HG02938 (cell line): ENCODE results near the gene ARHGAP25.

ENCODE experiments used
- ATAC-seq: cut with Tn5 transposase; IDR thresholded peaks from one replicate; pipeline ENCODE4 v1.9.1; 2021; ENCODE audit warnings: mild to moderate bottlenecking, moderate library complexity; ENCODE audit not compliant: unreplicated experiment

The ARHGAP25 gene

DNA sequence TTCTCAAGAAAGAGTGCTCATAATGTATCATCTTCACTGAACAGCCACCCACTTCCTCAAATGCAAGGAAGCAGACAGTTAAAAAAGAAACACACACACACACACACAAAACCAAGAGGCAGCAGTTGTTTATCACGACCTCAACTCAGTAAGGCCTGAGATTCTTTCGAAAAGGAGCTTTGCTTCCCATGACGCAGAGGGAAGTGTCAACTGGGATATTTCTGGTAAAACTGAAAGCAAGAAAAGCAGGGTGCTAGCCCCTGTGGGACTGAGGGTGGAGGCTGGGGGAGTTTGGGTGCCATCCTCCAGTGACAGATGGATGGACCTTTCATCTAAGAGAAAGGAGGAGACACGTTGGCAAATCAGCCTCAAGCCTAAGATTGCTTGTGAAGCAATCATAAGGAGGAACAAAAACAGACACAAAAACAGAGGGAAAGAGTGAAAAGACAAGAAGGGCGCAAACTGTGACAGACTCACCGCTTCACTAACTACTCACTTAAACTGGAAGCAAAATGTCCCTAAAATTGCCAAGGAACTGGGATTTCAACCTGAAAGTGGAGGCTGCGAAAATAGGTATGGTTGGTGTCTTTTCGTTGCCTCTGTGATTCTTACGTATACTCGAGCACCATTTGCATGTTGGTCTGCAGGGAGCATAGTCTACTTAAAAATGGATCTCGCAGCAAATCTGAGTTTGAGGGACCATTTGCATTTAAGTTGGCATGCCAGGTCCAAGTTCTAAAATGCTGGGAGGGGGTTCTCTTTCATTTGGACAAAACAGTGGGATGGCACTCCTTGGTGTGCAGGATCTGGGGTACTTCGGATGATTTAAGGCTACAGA lies at the start of gene ARHGAP25:
TSS of gene ARHGAP25 (plus strand) at position 124 of the 838 bp plus-strand sequence. CDS start at position 513, 389 bp downstream.
- peak; percentile 68 for ATAC-seq

DNA sequence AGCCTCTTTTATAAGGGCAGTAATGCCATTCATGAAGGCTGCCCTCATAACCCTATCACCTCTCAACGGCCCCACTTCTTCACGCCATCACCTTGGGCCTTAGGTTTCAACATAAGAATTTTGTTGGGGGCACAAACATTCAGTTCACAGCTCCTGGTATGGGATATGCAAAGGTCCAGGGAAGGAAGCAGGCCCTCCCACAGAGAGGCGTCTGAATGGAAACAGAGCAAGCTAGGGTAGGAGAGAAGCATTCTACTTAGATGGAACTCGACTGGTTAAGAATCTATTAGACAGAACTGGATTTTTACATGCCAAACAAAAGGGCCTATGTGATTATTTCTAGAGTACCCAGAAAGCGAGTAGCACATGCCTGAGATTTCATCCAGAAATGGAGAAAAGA lies 48.4 kb upstream of the ARHGAP25 start:
- ATAC-seq = no peak

- no peak for ATAC-seq
These were observed 47.6 kb upstream of the ARHGAP25 start for GRCh38 chr2:68687018-68687417.

- ATAC-seq = peak; percentile 91
These were observed 44.8 kb upstream of the ARHGAP25 start for GRCh38 chr2:68689553-68690537.

- ATAC-seq = no peak
These were observed 43.8 kb upstream of the ARHGAP25 start for GRCh38 chr2:68690851-68691250.

DNA sequence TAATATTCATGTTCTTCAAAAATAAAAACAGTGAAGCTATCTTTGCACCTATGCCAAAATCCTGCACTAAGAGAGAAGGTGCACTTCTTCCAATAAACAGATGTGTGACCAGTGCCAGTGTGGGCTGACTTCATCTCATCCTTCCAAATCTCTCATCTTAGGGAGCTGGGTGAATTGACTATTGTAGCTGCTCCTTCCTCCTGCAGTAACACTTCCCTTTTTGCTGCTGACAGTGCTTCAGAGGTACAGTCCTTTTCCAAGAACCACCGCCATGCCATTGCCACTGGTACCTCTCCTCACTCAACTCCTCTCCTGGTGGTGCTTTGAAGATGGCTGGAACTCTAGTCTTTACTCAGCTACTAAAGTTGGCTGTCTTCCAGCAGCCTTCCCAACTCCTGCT lies 42.1 kb upstream of the ARHGAP25 start:
- no peak for ATAC-seq

DNA sequence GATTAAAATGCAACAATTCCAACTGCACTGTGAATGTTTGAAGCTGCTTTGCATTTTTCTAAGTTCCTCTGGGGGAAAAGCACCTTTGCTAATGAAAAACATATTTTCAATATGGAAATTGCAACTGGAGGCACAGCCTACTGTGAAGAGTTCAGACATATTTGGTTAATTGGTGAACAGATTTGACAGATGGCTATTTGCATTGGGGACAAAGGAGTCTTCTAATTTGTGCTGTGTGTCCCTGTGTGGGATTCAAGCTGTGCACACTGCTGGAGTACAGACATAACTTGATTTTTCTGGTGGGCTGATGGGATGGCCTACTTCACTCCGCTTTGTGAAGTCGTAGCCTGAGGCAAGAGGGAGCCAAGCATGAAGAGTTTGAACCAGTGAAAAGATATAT lies 40.7 kb upstream of the ARHGAP25 start:
- ATAC-seq = no peak

DNA sequence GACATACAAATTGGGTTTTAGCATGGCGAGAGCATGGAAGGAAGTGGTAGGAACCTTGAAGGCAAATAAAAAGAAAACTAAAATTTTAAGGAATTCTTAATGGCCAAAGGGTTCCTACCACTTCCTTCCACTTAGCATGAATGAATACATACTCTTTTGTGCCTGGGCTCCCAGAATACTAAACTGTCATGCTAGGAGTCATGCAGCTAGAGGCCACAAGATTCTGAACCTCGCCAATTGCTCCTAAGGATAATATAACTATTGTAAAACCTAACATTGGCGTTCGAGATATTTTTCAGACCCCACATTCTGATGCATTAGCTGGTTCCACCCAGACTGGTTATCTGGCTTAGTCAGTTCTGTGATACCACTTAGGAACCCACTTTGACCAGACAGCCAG lies 38.6 kb upstream of the ARHGAP25 start:
- ATAC-seq = no peak

- ATAC-seq = no peak
These were observed 38.1 kb upstream of the ARHGAP25 start for GRCh38 chr2:68696554-68696953.

GRCh38 chr2:68698567-68699377 lies 35.8 kb upstream of the ARHGAP25 start:
- ATAC-seq = no peak

- ATAC-seq = no peak
These were observed 34.1 kb upstream of the ARHGAP25 start for GRCh38 chr2:68700560-68700959.

DNA sequence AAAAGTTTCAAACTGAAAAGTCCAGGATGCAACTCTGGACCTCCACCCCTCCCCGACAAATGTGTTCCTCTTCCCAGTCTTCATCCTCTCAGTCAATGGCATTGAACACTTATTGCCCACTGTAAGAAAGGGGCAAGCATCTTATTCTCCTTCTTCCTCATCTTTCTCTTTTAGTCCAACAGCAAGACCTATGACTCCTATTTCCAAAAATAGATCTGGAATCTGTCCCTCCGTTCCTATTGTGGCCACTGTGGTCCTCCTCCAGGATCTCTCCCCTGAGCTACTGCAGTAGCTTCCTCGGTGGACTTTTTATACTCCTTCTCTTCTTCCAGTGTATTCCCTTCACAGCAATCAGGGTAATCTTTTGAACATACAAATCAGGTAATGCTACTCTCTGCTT lies 28.0 kb upstream of the ARHGAP25 start:
- ATAC-seq = no peak

DNA sequence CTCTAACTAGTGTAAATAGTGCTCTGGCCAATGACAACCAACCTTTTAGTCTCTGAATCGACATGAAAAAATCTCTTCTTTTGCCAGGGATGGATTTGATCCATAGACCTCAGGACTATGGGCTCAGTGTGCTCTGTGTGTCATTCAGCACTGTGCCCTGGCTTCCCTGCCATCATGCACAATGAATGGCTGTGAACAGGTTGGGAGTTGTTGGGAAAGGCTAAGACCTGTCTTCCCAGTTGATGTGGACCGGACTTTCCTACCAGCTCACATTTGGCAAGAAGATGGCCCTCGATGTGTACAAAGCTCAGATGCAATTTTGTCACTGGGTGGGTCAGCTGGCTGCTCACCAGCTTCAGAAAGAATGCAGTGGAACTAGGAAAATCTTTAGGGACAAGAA lies 26.0 kb upstream of the ARHGAP25 start:
- ATAC-seq = no peak

DNA sequence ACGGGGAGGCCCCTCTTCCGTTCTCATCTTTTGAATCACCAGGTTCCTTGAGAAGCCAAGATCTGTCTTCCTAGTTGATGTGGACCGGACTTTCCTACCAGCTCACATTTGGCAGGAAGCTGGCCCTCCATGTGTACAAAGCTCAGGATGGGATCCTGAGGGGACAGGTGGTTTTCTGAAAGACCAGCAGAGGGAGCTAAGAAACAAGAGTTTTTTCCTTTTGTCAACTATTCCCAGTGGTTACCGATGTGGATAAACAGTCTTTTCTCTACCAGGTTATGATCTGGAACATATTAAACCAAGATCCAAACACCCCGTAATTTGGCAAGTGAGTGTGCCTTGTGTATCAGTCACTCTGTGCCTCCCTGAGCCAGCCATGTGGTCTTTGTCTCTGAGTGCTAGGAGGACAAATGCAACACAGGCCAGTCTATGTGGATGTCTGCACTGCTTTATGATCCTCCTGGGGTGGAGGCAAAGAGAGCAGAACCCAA lies 25.1 kb upstream of the ARHGAP25 start:
- ATAC-seq = no peak

GRCh38 chr2:68710336-68710735 lies 24.3 kb upstream of the ARHGAP25 start:
- no peak for ATAC-seq

GRCh38 chr2:68710756-68711155 lies 23.9 kb upstream of the ARHGAP25 start:
- ATAC-seq = no peak

- ATAC-seq = peak; percentile 66
These were observed 19.7 kb upstream of the ARHGAP25 start for GRCh38 chr2:68714866-68715265.

DNA sequence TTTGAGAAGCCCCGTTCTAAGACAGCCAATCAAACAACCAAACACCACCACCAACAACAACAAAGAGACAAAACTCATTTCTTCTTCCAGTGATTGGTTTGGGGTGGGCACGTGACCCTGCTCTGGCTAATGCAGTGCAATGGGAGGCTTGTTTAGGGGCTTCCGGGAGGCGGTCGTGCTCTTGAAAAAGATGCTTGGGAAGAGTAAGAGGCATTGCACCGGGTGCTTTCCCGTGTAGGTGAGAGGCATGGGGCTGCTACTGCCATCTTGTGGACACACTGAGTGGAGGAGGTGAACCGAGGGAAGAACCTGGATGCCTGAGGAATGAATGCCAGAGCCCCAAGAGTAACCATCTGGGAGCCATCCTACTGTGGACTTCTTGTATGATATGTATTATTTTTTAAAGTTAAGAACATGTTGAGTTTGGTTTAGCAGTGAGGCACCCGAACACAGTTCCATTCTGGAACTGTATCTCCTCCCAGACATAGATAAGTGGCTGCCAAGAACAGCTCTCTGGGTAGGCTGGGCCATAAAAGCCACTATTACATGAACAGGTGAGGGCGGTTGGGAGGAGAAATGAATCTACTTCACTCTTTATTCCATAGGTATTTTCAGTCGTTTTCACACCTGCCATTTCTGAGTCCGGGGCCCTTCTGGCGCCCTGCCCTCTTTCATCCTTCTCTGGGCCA lies 19.1 kb upstream of the ARHGAP25 start:
- peak; percentile 53 for ATAC-seq

DNA sequence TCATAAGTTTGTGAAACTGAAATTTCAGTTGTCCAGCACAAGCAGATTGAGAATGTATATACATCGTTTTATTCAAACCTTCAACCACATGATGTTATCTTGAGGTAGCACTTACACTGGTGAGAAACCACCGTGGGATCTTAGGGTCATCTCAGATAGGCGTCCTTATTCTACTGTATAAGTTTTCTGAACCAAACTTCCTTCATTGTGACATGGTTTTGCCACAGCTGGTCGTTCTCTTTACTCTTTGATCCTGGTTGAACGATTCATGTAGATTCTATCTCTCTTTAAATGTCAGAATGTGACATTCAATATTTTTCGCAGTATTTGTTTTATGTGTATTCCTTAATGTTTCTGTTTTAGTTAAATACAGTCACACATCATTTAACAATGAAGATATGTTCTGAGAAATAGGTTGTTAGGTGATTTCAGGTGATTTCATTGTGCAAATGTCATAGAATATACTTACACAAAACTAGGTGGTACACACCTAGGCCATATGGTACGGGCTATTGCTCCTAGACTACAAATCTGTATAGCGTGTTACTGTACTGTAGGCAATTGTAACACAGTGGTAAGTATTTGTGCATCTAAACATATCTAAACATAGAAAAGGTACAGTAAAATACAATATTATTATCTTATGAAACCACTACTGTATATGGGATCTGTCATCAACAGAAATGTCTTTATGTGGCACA lies 17.9 kb upstream of the ARHGAP25 start:
- ATAC-seq = no peak

DNA sequence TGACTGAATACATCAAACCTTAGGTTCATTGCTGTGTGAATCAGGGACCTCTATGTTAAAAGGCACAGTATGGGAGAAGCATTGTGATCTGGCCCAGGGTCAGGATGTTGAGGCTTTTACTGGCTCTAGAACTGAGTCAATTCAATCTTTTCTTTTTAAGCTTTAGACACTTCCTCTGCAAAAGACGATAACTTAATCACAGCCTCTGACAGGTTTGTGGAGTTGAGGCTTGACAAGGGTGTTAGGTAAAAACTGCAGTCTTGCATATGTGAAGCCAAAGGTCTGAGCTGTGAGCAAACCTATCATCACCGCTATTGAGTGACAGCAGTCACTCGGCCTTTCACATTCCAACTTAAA lies 17.3 kb upstream of the ARHGAP25 start:
- peak; percentile 32 for ATAC-seq
